Measurements from ENCODE around the gene CYP46A1.
A peak's percentile ranks its signal among the peaks of the same experiment; 100 is the strongest.

The CYP46A1 gene

GRCh38 chr14:99725774-99726537 is 41.9 kb downstream of the CYP46A1 start:
- no peak overlapping the region for H3K4me3 ChIP-seq (ENCODE audit: control insufficient read depth in 1 of 7, extremely low read depth in 1 of 7, insufficient read depth in 4 of 7, low read depth in 2 of 7, low read length in 6 of 7)
- POLR2A ChIA-PET, result no interaction called here
- WGBS (ENCODE audit: insufficient coverage), result 51% methylated on average over 16 of the region's 18 CpGs
- H3K27me3 ChIP-seq (replicated peaks in 2 of 5; ENCODE audit: control insufficient read depth in 4 of 5, insufficient read depth in 5 of 5, low read length in 4 of 5), result peaks cover 0 to 87% (median 17%) of the 10 kb centered on the region in 5 experiments
- peaks cover 0 to 7% (median 4%) of the 10 kb centered on the region in 4 experiments for H3K4me1 ChIP-seq (ENCODE audit: control extremely low read depth in 1 of 4, control insufficient read depth in 4 of 4, insufficient read depth in 4 of 4, low read length in 3 of 4)
- DNase-seq, result peak in 2 of 3 donors; percentile 21 to 23
- H3K27ac ChIP-seq (ENCODE audit: insufficient read depth in 1 of 2, low read depth in 1 of 2, low read length in 2 of 2, poor library complexity in 1 of 2, severe bottlenecking in 2 of 2), result no peak overlapping the region
- H3K9me3 ChIP-seq (ENCODE audit: control extremely low read depth in 1 of 5, control insufficient read depth in 4 of 5, insufficient read depth in 2 of 5, low read depth in 1 of 5, low read length in 4 of 5), result no peaks in the 10 kb centered on the region
- H3K36me3 ChIP-seq (ENCODE audit: control insufficient read depth in 4 of 4, insufficient read depth in 4 of 4, low read length in 3 of 4), result no peaks in the 10 kb centered on the region
- CTCF ChIA-PET, result no interaction called here

- Histone ChIP-seq H3K9me3 (ENCODE audit: control extremely low read depth in 1 of 5, control insufficient read depth in 4 of 5, insufficient read depth in 2 of 5, low read depth in 1 of 5, low read length in 4 of 5) (no peaks in the 10 kb centered on the region), H3K36me3 (ENCODE audit: control insufficient read depth in 4 of 4, insufficient read depth in 4 of 4, low read length in 3 of 4) (no peaks in the 10 kb centered on the region), H3K4me3 (ENCODE audit: control insufficient read depth in 1 of 7, extremely low read depth in 1 of 7, insufficient read depth in 4 of 7, low read depth in 2 of 7, low read length in 6 of 7) (no peak overlapping the region), H3K27ac (ENCODE audit: insufficient read depth in 1 of 2, low read depth in 1 of 2, low read length in 2 of 2, poor library complexity in 1 of 2, severe bottlenecking in 2 of 2) (no peak overlapping the region), H3K27me3 (replicated peaks in 2 of 5; ENCODE audit: control insufficient read depth in 4 of 5, insufficient read depth in 5 of 5, low read length in 4 of 5) (peaks cover 0 to 87% (median 18%) of the 10 kb centered on the region in 5 experiments), H3K4me1 (ENCODE audit: control extremely low read depth in 1 of 4, control insufficient read depth in 4 of 4, insufficient read depth in 4 of 4, low read length in 3 of 4) (peaks cover 0 to 7% (median 4%) of the 10 kb centered on the region in 4 experiments)
- POLR2A ChIA-PET, result no interaction called here
- CTCF ChIA-PET, result interaction anchor here (1.2 kb wide), 1 partner anchor 160 kb away, joined by 6 read pairs; no protein-coding TSS in a partner anchor
- WGBS (ENCODE audit: insufficient coverage), result 83% methylated on average over 19 of the region's 26 CpGs
- DNase-seq, result no peak
Measured at GRCh38 chr14:99726538-99727095, 42.5 kb downstream of the CYP46A1 start.

GRCh38 chr14:99727096-99727870 is 43.2 kb downstream of the CYP46A1 start:
- Histone ChIP-seq H3K4me3 (ENCODE audit: control insufficient read depth in 1 of 7, extremely low read depth in 1 of 7, insufficient read depth in 4 of 7, low read depth in 2 of 7, low read length in 6 of 7) (no peak overlapping the region), H3K4me1 (ENCODE audit: control extremely low read depth in 1 of 4, control insufficient read depth in 4 of 4, insufficient read depth in 4 of 4, low read length in 3 of 4) (peaks cover 0 to 7% (median 4%) of the 10 kb centered on the region in 4 experiments), H3K9me3 (ENCODE audit: control extremely low read depth in 1 of 5, control insufficient read depth in 4 of 5, insufficient read depth in 2 of 5, low read depth in 1 of 5, low read length in 4 of 5) (no peaks in the 10 kb centered on the region), H3K27ac (ENCODE audit: insufficient read depth in 1 of 2, low read depth in 1 of 2, low read length in 2 of 2, poor library complexity in 1 of 2, severe bottlenecking in 2 of 2) (no peak overlapping the region), H3K27me3 (replicated peaks in 2 of 5; ENCODE audit: control insufficient read depth in 4 of 5, insufficient read depth in 5 of 5, low read length in 4 of 5) (peaks cover 0 to 87% (median 21%) of the 10 kb centered on the region in 5 experiments), H3K36me3 (ENCODE audit: control insufficient read depth in 4 of 4, insufficient read depth in 4 of 4, low read length in 3 of 4) (no peaks in the 10 kb centered on the region)
- WGBS (ENCODE audit: insufficient coverage), result 95% methylated on average over 22 of the region's 25 CpGs
- POLR2A ChIA-PET, result no interaction called here
- no peak for DNase-seq
- CTCF ChIA-PET, result interaction anchor here (0.6 to 1.2 kb wide), 3 partner anchors 22 to 172 kb away, joined by 3 to 6 read pairs (median 3); no protein-coding TSS in a partner anchor

GRCh38 chr14:99728231-99728920 is 44.3 kb downstream of the CYP46A1 start:
- 94% methylated on average over 13 of the region's 16 CpGs for WGBS (ENCODE audit: insufficient coverage)
- peaks cover 0 to 94% (median 22%) of the 10 kb centered on the region in 5 experiments for H3K27me3 ChIP-seq (replicated peaks in 2 of 5; ENCODE audit: control insufficient read depth in 4 of 5, insufficient read depth in 5 of 5, low read length in 4 of 5)
- H3K4me3 ChIP-seq (ENCODE audit: control insufficient read depth in 1 of 7, extremely low read depth in 1 of 7, insufficient read depth in 4 of 7, low read depth in 2 of 7, low read length in 6 of 7), result no peak overlapping the region
- CTCF ChIA-PET, result interaction anchor here (1.1 to 2.5 kb wide), 3 partner anchors 12 to 159 kb away, joined by 3 to 10 read pairs (median 8); no protein-coding TSS in a partner anchor
- DNase-seq, result no peak
- no peaks in the 10 kb centered on the region for H3K36me3 ChIP-seq (ENCODE audit: control insufficient read depth in 4 of 4, insufficient read depth in 4 of 4, low read length in 3 of 4)
- H3K4me1 ChIP-seq (ENCODE audit: control extremely low read depth in 1 of 4, control insufficient read depth in 4 of 4, insufficient read depth in 4 of 4, low read length in 3 of 4), result peaks cover 0 to 7% (median 4%) of the 10 kb centered on the region in 4 experiments
- POLR2A ChIA-PET, result no interaction called here
- no peak overlapping the region for H3K27ac ChIP-seq (ENCODE audit: insufficient read depth in 1 of 2, low read depth in 1 of 2, low read length in 2 of 2, poor library complexity in 1 of 2, severe bottlenecking in 2 of 2)
- no peaks in the 10 kb centered on the region for H3K9me3 ChIP-seq (ENCODE audit: control extremely low read depth in 1 of 5, control insufficient read depth in 4 of 5, insufficient read depth in 2 of 5, low read depth in 1 of 5, low read length in 4 of 5)

- ChIA-PET CTCF (interaction anchor here (0.8 to 2.9 kb wide), 8 partner anchors 12 to 159 kb away, joined by 3 to 19 read pairs (median 8); no protein-coding TSS in a partner anchor), POLR2A (no interaction called here)
- Histone ChIP-seq H3K9me3 (ENCODE audit: control extremely low read depth in 1 of 5, control insufficient read depth in 4 of 5, insufficient read depth in 2 of 5, low read depth in 1 of 5, low read length in 4 of 5) (no peaks in the 10 kb centered on the region), H3K27ac (ENCODE audit: insufficient read depth in 1 of 2, low read depth in 1 of 2, low read length in 2 of 2, poor library complexity in 1 of 2, severe bottlenecking in 2 of 2) (no peak overlapping the region), H3K4me1 (ENCODE audit: control extremely low read depth in 1 of 4, control insufficient read depth in 4 of 4, insufficient read depth in 4 of 4, low read length in 3 of 4) (peaks cover 0 to 7% (median 4%) of the 10 kb centered on the region in 4 experiments), H3K36me3 (ENCODE audit: control insufficient read depth in 4 of 4, insufficient read depth in 4 of 4, low read length in 3 of 4) (no peaks in the 10 kb centered on the region), H3K4me3 (ENCODE audit: control insufficient read depth in 1 of 7, extremely low read depth in 1 of 7, insufficient read depth in 4 of 7, low read depth in 2 of 7, low read length in 6 of 7) (no peak overlapping the region), H3K27me3 (replicated peaks in 2 of 5; ENCODE audit: control insufficient read depth in 4 of 5, insufficient read depth in 5 of 5, low read length in 4 of 5) (peaks cover 0 to 96% (median 21%) of the 10 kb centered on the region in 5 experiments)
- DNase-seq, result no peak
- 67% methylated on average over 4 of the region's 4 CpGs for WGBS (ENCODE audit: insufficient coverage)
Measured at GRCh38 chr14:99728981-99729451, 44.9 kb downstream of the CYP46A1 start.

GRCh38 chr14:99729991-99730875 is 46.1 kb downstream of the CYP46A1 start:
- peak in 2 of 3 donors; percentile 50 to 57 for DNase-seq
- CTCF ChIA-PET, result interaction anchor here (0.8 to 2.9 kb wide), 18 partner anchors 10 to 167 kb away, joined by 3 to 19 read pairs (median 5); no protein-coding TSS in a partner anchor
- H3K4me1 ChIP-seq (ENCODE audit: control extremely low read depth in 1 of 4, control insufficient read depth in 4 of 4, insufficient read depth in 4 of 4, low read length in 3 of 4), result peaks cover 0 to 7% (median 4%) of the 10 kb centered on the region in 4 experiments
- no peaks in the 10 kb centered on the region for H3K9me3 ChIP-seq (ENCODE audit: control extremely low read depth in 1 of 5, control insufficient read depth in 4 of 5, insufficient read depth in 2 of 5, low read depth in 1 of 5, low read length in 4 of 5)
- 7% methylated on average over 75 of the region's 75 CpGs for WGBS (ENCODE audit: insufficient coverage)
- peak overlapping the region in 1 of 7 experiments; percentile 42 for H3K4me3 ChIP-seq (ENCODE audit: control insufficient read depth in 1 of 7, extremely low read depth in 1 of 7, insufficient read depth in 4 of 7, low read depth in 2 of 7, low read length in 6 of 7)
- H3K27ac ChIP-seq (ENCODE audit: insufficient read depth in 1 of 2, low read depth in 1 of 2, low read length in 2 of 2, poor library complexity in 1 of 2, severe bottlenecking in 2 of 2), result no peak overlapping the region
- POLR2A ChIA-PET, result no interaction called here
- H3K27me3 ChIP-seq (replicated peaks in 2 of 5; ENCODE audit: control insufficient read depth in 4 of 5, insufficient read depth in 5 of 5, low read length in 4 of 5), result peaks cover 0 to 96% (median 18%) of the 10 kb centered on the region in 5 experiments
- H3K36me3 ChIP-seq (ENCODE audit: control insufficient read depth in 4 of 4, insufficient read depth in 4 of 4, low read length in 3 of 4), result no peaks in the 10 kb centered on the region
